ENCODE measurements around the gene TICRR.

Gene TICRR

DNA sequence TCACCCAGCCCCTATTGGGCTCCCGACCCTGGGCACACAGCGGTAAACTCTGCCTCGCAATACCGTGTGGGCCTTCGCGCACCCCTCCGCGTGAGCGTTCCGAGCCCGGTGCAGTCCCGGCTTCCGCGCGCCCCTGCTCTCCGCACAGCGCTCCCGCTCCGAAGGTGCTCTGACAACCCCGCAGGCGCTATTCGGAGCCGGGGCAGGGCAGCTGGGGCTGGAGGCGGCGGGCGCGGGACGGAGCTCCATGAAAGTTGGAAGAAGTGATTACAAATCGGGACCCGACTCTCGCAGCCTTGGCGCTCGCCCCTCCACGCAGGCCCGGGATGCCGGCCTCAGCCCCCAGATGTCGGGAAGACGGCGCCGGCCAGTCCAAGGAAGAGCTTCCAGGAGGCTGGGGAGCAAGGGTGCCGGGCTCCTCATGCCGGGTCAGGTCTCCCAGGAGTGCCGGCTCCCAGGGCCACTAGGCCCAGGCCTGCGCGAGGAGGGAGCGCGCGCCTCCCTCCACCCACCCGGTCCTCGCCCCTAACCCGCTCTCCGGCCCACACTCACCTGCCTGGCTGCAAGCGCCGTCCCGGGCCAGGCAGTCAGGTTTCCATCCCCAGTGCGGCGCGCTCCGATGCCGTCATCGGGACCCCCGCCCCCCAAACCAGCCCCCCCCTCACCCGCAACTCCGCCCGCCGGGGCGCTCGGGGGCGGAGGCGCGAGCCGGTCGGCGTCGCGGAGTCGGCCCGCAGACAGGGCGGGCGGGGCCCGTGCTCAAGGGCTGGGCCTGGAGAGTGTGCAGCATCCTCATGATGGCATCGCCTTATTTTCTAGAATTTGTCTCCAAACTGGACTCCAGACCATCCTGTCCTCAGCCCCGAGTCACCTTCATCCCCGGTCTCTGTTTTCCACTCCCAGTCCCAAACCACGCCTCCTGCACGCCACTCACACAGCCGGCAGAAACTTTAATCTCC is 79.9 kb downstream of the TICRR start, which contains the start of gene KIF7:
KIF7 (minus strand) TSS at position 621 of the 959 bp plus-strand sequence. CDS start 2,537 bp downstream, outside the sequence.
- TF ChIP-seq, protein P1, sequence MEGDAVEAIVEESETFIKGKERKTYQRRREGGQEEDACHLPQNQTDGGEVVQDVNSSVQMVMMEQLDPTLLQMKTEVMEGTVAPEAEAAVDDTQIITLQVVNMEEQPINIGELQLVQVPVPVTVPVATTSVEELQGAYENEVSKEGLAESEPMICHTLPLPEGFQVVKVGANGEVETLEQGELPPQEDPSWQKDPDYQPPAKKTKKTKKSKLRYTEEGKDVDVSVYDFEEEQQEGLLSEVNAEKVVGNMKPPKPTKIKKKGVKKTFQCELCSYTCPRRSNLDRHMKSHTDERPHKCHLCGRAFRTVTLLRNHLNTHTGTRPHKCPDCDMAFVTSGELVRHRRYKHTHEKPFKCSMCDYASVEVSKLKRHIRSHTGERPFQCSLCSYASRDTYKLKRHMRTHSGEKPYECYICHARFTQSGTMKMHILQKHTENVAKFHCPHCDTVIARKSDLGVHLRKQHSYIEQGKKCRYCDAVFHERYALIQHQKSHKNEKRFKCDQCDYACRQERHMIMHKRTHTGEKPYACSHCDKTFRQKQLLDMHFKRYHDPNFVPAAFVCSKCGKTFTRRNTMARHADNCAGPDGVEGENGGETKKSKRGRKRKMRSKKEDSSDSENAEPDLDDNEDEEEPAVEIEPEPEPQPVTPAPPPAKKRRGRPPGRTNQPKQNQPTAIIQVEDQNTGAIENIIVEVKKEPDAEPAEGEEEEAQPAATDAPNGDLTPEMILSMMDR (IDR thresholded peaks at IDR 0.05; ENCODE audit: control extremely low read depth, extremely low read depth, low read depth, missing control alignments): no peak
- POLR2A ChIA-PET: no interaction called here
- CTCF ChIA-PET: no interaction called here
- peak; percentile 59 for DNase-seq (ENCODE audit: extremely low spot score)

DNA sequence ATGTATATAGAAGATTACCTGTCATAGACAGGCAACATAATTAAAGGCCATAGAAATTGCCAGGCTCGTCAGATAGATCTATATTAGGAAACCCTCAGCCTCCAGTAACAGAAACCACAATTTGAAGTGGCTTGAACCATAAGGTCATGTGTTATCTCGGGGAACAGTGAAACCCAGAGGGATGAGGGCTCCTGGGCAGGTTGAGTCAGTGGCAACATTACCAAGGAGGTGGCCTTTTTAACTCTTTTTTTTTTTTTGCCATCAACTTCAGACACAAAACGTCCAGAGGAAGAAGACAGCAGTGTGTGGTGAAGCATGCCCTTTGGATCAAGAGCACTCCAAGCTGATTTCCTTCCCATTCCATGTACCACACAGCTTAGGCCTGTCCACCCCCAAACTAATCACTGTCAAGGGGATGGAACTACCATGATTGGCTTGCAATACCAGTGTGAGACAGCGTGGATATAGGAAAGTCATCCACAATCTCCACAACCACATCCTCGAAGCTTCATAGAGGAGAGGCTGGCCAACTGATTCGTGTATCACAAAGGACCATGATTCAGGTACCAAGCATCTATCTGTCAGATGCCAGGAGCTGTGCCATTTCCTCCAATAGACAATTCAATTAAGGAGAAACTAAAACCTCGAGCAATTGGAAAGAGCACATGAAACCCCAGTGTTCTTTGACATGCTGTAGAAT is 81.0 kb downstream of the TICRR start:
- DNase-seq (ENCODE audit: extremely low spot score): no peak
- POLR2A ChIA-PET: interaction anchor here (0.5 kb wide), 1 partner anchor 1465 kb away, joined by 3 read pairs; no protein-coding TSS in a partner anchor
- TF ChIP-seq, protein P1 (IDR thresholded peaks at IDR 0.05; ENCODE audit: control extremely low read depth, extremely low read depth, low read depth, missing control alignments): no peak
- CTCF ChIA-PET: interaction anchor here (1.4 to 5.4 kb wide), 3 partner anchors 10 to 84 kb away, joined by 4 to 36 read pairs (median 11); no protein-coding TSS in a partner anchor

DNA sequence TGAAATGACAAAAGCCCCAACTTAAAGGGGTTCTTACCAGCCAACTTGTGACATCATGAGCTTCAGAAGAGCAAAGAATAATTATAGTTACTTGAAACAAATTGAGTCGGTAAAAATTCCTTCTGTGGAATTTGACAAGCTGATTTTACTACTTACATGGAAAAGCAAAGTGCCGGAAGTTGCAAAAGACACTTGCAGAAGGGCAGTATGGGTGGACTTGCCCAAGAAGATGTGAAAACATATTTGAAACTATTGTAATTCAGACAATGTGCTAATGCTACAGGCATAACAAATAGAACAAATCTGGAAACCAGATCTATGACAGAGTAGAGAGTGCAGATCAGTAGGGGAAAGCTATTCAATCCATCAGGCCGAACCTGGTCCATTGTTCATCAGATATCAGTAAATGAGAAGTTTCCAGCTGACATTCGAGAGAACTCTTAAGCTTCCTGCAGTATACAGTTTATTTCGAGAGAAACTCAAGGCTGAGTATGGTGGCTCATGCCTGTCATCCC is 82.5 kb downstream of the TICRR start:
- DNase-seq (ENCODE audit: extremely low spot score): no peak
- POLR2A ChIA-PET: no interaction called here
- CTCF ChIA-PET: interaction anchor here (0.6 to 5.4 kb wide), 6 partner anchors 10 to 83 kb away, joined by 3 to 36 read pairs (median 4); no protein-coding TSS in a partner anchor
- TF ChIP-seq, protein P1 (IDR thresholded peaks at IDR 0.05; ENCODE audit: control extremely low read depth, extremely low read depth, low read depth, missing control alignments): no peak

DNA sequence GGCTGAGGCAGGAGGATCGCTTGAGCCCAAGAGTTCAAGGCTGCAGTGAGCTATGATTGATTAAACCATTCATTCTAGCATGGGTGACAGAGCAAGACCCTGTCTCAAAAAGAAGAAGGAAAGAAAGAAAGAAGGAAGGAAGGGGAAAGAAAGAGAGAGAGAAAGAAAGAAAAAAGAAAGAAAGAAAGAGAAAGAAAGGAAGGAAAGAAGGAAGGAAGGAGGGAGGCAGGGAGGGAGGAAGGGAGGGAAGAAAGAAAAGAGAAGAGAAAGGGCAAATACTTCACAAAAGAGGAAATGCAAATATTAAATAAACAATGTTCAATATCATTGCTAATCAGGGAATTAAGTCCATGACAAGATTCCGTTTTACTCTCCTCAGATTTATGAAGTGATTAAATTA is 84.0 kb downstream of the TICRR start:
- TF ChIP-seq, protein P1 (IDR thresholded peaks at IDR 0.05; ENCODE audit: control extremely low read depth, extremely low read depth, low read depth, missing control alignments): no peak
- no peak for DNase-seq (ENCODE audit: extremely low spot score)
- ChIA-PET CTCF (interaction anchor here (1.2 to 5.4 kb wide), 3 partner anchors 13 to 215 kb away, joined by 3 to 36 read pairs (median 11); no protein-coding TSS in a partner anchor), POLR2A (no interaction called here)

DNA sequence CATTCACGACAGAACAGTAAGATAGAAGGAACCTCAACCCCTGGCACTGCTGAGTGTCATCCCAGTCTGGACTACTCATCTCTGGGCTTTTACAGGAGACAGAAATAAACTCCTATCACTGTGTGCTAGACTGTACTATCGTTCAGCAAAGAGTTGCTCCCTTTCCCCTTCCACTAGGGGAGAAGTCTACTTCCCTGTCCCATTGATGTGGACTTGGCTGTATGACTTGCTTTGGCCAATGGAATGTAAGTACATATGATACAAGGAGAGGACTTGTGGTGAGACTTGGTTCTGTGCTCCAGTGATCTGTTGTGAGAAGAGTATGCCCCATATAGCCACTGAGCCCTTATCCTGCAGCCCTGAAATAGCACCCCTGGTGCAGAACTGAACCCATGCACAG is 85.3 kb downstream of the TICRR start:
- TF ChIP-seq, protein P1 (IDR thresholded peaks at IDR 0.05; ENCODE audit: control extremely low read depth, extremely low read depth, low read depth, missing control alignments): no peak
- ChIA-PET CTCF (interaction anchor here (1.3 to 5.4 kb wide), 2 partner anchors 11 to 15 kb away, joined by 3 to 36 read pairs; no protein-coding TSS in a partner anchor), POLR2A (no interaction called here)
- DNase-seq (ENCODE audit: extremely low spot score): no peak

Measured in GM10248 (cell line).